Loucy (cell line): ENCODE measurements around the gene KLHDC4.

Source experiments
- H2AFZ ChIP-seq: fragments of 200-600 bp; sonication (generic); 2 replicates; pipeline ENCODE4 v1.6.0; 2016; ENCODE audit warnings: antibody characterized with exemption, mild to moderate bottlenecking, low read length, moderate library complexity
- H3F3A ChIP-seq: fragments of 200-600 bp; 2 replicates; pipeline ENCODE4 v1.6.0; 2016; ENCODE audit warnings: antibody characterized with exemption, low read depth, mild to moderate bottlenecking
- H3K27me3 ChIP-seq: fragments of 200-600 bp; sonication (generic); 2 replicates; pipeline ENCODE4 v1.6.1; 2014; ENCODE audit warnings: low read length, mild to moderate bottlenecking; ENCODE audit not compliant: insufficient read depth, poor library complexity, severe bottlenecking
- H3K36me3 ChIP-seq: fragments of 200-600 bp; sonication (generic); 2 replicates; pipeline ENCODE4 v1.6.1; 2016; ENCODE audit warnings: low read length; ENCODE audit not compliant: insufficient read depth
- H3K4me1 ChIP-seq: fragments of 200-600 bp; sonication (generic); 2 replicates; pipeline ENCODE4 v1.5.1; 2014; ENCODE audit warnings: low read length, mild to moderate bottlenecking; ENCODE audit not compliant: insufficient read depth, poor library complexity, severe bottlenecking
- H3K4me2 ChIP-seq: fragments of 200-600 bp; sonication (generic); 2 replicates; pipeline ENCODE4 v1.6.0; 2014; ENCODE audit warnings: antibody characterized with exemption, low read length, low read depth, mild to moderate bottlenecking; ENCODE audit not compliant: poor library complexity, severe bottlenecking
- H3K4me3 ChIP-seq: fragments of 200-600 bp; sonication (generic); 2 replicates; pipeline ENCODE4 v1.5.1; 2014; ENCODE audit warnings: low read length, mild to moderate bottlenecking, mixed read lengths; ENCODE audit not compliant: poor library complexity, severe bottlenecking
- H3K79me2 ChIP-seq: fragments of 200-600 bp; sonication (generic); 2 replicates; pipeline ENCODE4 v1.6.1; 2014; ENCODE audit warnings: low read length; ENCODE audit not compliant: insufficient read depth
- H3K9ac ChIP-seq: fragments of 200-600 bp; sonication (generic); 2 replicates; pipeline ENCODE4 v1.6.0; 2014; ENCODE audit warnings: mild to moderate bottlenecking, low read depth, low read length, moderate library complexity; ENCODE audit not compliant: poor library complexity, severe bottlenecking
- H3K9me2 ChIP-seq: fragments of 200-600 bp; sonication (generic); replicated peaks from 2 replicates; pipeline ENCODE4 v1.6.1; 2016; ENCODE audit warnings: low read depth, low read length, mixed read lengths
- H3K9me3 ChIP-seq: fragments of 200-600 bp; sonication (generic); 2 replicates; pipeline ENCODE4 v1.6.1; 2014; ENCODE audit warnings: mild to moderate bottlenecking, antibody characterized with exemption, low read length, low read depth; ENCODE audit not compliant: insufficient read depth
- H4K20me1 ChIP-seq: fragments of 200-600 bp; sonication (generic); 2 replicates; pipeline ENCODE4 v1.6.0; 2014; ENCODE audit warnings: antibody characterized with exemption, low read length, mild to moderate bottlenecking; ENCODE audit not compliant: insufficient read depth, poor library complexity, severe bottlenecking
- EZH2phosphoT487 ChIP-seq: fragments of 200-600 bp; IDR thresholded peaks from 2 replicates; pipeline ENCODE4 v1.6.1; 2018; ENCODE audit warnings: antibody characterized with exemption, mild to moderate bottlenecking, moderate library complexity, borderline replicate concordance
- TF ChIP-seq, protein P1 (sequence below): fragments of 200-600 bp; sonication (generic); conservative IDR thresholded peaks from 2 replicates; pipeline ENCODE4 v1.5.1; 2014; ENCODE audit warnings: mild to moderate bottlenecking, antibody characterized with exemption, low read length

The KLHDC4 gene

DNA sequence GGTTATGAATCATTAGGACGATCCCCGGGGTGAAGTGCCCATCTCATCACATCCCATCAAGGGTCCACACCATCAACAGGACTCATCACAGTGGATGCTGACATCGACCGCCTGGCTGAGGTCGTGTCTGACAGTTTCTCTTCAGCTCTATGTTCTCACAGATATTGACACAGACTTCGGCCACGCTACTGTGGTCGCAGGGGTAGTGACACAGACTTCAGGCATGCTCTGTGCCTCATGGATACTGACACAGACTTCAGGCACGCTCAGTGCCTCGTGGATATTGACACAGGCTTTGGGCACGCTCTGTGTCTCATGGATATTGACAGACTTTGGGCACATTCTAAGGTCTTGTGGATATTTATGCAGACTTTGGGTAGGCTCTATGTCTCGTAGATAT, 50.1 kb downstream of the KLHDC4 start:
- Histone ChIP-seq H3K9ac (no peak overlapping the region), H3K36me3 (peaks cover 11% of the 10 kb centered on the region; the same call in 1 of the 2 replicates), H2AFZ (no peak overlapping the region), H3F3A (no peaks in the 10 kb centered on the region), H3K9me2 (no peaks in the 10 kb centered on the region), H4K20me1 (no peaks in the 10 kb centered on the region), H3K4me3 (no peak overlapping the region), H3K27me3 (no peaks in the 10 kb centered on the region), H3K4me1 (no peaks in the 10 kb centered on the region), H3K4me2 (no peak overlapping the region), H3K79me2 (no peaks in the 10 kb centered on the region), H3K9me3 (no peaks in the 10 kb centered on the region)
- TF ChIP-seq EZH2phosphoT487 = no peak
- TF ChIP-seq, protein P1, sequence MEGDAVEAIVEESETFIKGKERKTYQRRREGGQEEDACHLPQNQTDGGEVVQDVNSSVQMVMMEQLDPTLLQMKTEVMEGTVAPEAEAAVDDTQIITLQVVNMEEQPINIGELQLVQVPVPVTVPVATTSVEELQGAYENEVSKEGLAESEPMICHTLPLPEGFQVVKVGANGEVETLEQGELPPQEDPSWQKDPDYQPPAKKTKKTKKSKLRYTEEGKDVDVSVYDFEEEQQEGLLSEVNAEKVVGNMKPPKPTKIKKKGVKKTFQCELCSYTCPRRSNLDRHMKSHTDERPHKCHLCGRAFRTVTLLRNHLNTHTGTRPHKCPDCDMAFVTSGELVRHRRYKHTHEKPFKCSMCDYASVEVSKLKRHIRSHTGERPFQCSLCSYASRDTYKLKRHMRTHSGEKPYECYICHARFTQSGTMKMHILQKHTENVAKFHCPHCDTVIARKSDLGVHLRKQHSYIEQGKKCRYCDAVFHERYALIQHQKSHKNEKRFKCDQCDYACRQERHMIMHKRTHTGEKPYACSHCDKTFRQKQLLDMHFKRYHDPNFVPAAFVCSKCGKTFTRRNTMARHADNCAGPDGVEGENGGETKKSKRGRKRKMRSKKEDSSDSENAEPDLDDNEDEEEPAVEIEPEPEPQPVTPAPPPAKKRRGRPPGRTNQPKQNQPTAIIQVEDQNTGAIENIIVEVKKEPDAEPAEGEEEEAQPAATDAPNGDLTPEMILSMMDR = no peak

DNA sequence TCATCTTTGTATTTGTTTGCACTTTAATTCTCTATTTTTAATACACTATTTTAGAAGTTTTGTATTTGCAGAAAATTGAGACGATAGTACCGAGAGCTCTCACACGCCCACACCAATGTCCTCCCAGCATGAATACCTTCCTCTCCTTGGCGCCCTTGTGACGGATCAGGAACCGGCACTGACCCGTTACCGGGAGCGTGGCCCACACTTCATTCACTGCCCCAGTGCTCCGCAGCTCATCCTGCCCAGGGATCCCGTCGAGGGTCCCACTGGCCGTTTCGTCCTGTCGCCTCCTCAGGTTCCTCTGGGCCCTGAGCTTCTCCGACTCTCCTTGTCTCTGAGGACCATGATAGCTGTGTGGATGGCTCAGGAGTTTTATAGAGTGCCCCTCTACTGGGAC, 50.6 kb downstream of the KLHDC4 start:
- Histone ChIP-seq H3K36me3 (peaks cover 11% of the 10 kb centered on the region; the same call in 1 of the 2 replicates), H3K27me3 (no peaks in the 10 kb centered on the region), H4K20me1 (no peaks in the 10 kb centered on the region), H3K4me3 (no peak overlapping the region), H3K79me2 (no peaks in the 10 kb centered on the region), H3K4me2 (no peak overlapping the region), H3K9me2 (no peaks in the 10 kb centered on the region), H3K4me1 (no peaks in the 10 kb centered on the region), H3F3A (no peaks in the 10 kb centered on the region), H3K9me3 (no peaks in the 10 kb centered on the region), H2AFZ (no peak overlapping the region), H3K9ac (no peak overlapping the region)
- TF ChIP-seq EZH2phosphoT487 = no peak
- TF ChIP-seq, protein P1 = no peak

- no peak overlapping the region for H3K9ac ChIP-seq
These were observed 52.1 kb downstream of the KLHDC4 start for GRCh38 chr16:87713451-87714229.

More at GRCh38 chr16:87713451-87714229, 52.1 kb downstream of the KLHDC4 start:
- no peak overlapping the region for H3K4me3 ChIP-seq
- H3K27me3 ChIP-seq = no peaks in the 10 kb centered on the region
- H3F3A ChIP-seq = no peaks in the 10 kb centered on the region
- no peaks in the 10 kb centered on the region for H3K9me2 ChIP-seq
- H3K79me2 ChIP-seq = no peaks in the 10 kb centered on the region
- peaks cover 11% of the 10 kb centered on the region; the same call in 1 of the 2 replicates for H3K36me3 ChIP-seq
- no peak overlapping the region for H2AFZ ChIP-seq
- no peaks in the 10 kb centered on the region for H3K4me1 ChIP-seq
- no peaks in the 10 kb centered on the region for H4K20me1 ChIP-seq
- TF ChIP-seq, protein P1 = no peak
- no peak for TF ChIP-seq EZH2phosphoT487
- no peaks in the 10 kb centered on the region for H3K9me3 ChIP-seq
- H3K4me2 ChIP-seq = no peak overlapping the region
